Thyroid gland (tissue), 4 donors: Measurements from ENCODE around the gene GBP2. TPM values are rescaled to one million over a fixed set of nuclear protein-coding genes. Genes with fewer than 3 reads are reported as not detected.
"Not testable (repeated sequence)": the region's sequence is repeated elsewhere in the genome, so short reads cannot be mapped to it uniquely, and the experiment has no call there.

Source experiments
- DNase-seq, 2 donors: peaks; one replicate each; pipeline ENCODE4 v3.0.0-alpha.2; 2019
- H3K27ac ChIP-seq, 3 donors: fragments of 200-600 bp; sonication (generic); 1 replicate in 2 of 3; 2 replicates in 1 of 3; pipeline ENCODE4 v1.5.1; 2016 to 2019; ENCODE audit warnings: mild to moderate bottlenecking in 1 of 3, moderate library complexity in 1 of 3
- H3K27me3 ChIP-seq: fragments of 200-600 bp; sonication (generic); one replicate; pipeline ENCODE4 v1.5.1; 2019
- H3K36me3 ChIP-seq, 2 donors: fragments of 200-600 bp; sonication (generic); one replicate each; pipeline ENCODE4 v1.5.1; 2016 to 2019
- H3K4me1 ChIP-seq, 2 donors: fragments of 200-600 bp; sonication (generic); one replicate each; pipeline ENCODE4 v1.5.1; 2017 to 2019
- H3K4me3 ChIP-seq, 3 donors: fragments of 200-600 bp; sonication (generic); replicated peaks in 1 of 3; 1 replicate in 2 of 3; 2 replicates in 1 of 3; pipeline ENCODE4 v1.5.1; 2016; ENCODE audit warnings: mild to moderate bottlenecking in 1 of 3
- H3K9me3 ChIP-seq: fragments of 200-600 bp; sonication (generic); one replicate; pipeline ENCODE4 v1.5.1; 2017
- POLR2A ChIP-seq, 2 donors: fragments of 450-650 bp; IDR thresholded peaks; one replicate each; pipeline ENCODE4 v1.6.1; 2017; ENCODE audit warnings: antibody characterized with exemption in 2 of 2, mild to moderate bottlenecking in 2 of 2, moderate library complexity in 1 of 2
- WGBS, 2 donors: methylation state at CpG; one replicate each; pipeline ENCODE4 v1.1.5; 2017; 5-methylcytosine and 5-hydroxymethylcytosine counted together
- intact Hi-C: fragments of 100-400 bp; cut with DNase I; formaldehyde crosslinking; loops from one replicate; pipeline ENCODE4 v1.15.1; 2023
- total RNA-seq, 4 donors: library from RNA; depleted of rRNA; stranded (reverse); fragments of >200 nt; gene quantifications; one replicate each; pipeline ENCODE4 v1.2.3, GENCODE V29; 2016
- TF ChIP-seq, protein P1 (sequence below), 6 experiments: fragments of 200-600 bp in 3 of 6; fragments of 450-650 bp in 3 of 6; sonication (generic) in 3 of 6; IDR thresholded peaks; one replicate each; pipeline ENCODE4 v1.5.1; 2016 to 2019; ENCODE audit warnings: antibody characterized with exemption in 6 of 6, mild to moderate bottlenecking in 2 of 6, inconsistent platforms in 1 of 6, moderate library complexity in 1 of 6

Gene GBP2
- total RNA-seq, 4 donors from 2014 or later, result 11.0 to 44.3 (median 17.2) TPM

DNA sequence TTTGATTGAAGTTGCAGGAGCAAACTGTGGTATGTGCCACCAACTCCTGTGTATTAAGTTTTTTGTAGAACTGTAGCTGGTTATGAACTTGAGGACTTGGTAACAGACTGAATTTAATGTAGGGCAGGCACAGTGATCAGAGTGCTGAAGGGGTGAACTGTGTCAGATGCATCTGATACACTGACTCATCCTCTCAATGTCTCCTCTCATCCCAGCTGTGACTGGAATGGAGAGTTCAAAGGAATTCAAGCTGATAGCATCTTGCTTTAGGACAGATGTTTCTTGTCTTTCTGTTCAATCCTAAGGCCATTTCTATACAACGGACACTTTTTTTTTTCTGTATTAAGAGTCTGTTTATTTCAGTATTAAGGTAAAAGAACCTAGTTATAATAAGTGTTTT lies 36.0 kb downstream of the GBP2 start:
- no peak for TF ChIP-seq POLR2A (IDR thresholded peaks at IDR 0.05)
- TF ChIP-seq, protein P1, sequence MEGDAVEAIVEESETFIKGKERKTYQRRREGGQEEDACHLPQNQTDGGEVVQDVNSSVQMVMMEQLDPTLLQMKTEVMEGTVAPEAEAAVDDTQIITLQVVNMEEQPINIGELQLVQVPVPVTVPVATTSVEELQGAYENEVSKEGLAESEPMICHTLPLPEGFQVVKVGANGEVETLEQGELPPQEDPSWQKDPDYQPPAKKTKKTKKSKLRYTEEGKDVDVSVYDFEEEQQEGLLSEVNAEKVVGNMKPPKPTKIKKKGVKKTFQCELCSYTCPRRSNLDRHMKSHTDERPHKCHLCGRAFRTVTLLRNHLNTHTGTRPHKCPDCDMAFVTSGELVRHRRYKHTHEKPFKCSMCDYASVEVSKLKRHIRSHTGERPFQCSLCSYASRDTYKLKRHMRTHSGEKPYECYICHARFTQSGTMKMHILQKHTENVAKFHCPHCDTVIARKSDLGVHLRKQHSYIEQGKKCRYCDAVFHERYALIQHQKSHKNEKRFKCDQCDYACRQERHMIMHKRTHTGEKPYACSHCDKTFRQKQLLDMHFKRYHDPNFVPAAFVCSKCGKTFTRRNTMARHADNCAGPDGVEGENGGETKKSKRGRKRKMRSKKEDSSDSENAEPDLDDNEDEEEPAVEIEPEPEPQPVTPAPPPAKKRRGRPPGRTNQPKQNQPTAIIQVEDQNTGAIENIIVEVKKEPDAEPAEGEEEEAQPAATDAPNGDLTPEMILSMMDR (IDR thresholded peaks at IDR 0.05), result no peak
- Histone ChIP-seq H3K4me3 (no peak overlapping the region), H3K36me3 (no peaks in the 10 kb centered on the region), H3K4me1 (no peaks in the 10 kb centered on the region), H3K27ac (no peak overlapping the region), H3K27me3 (no peaks in the 10 kb centered on the region), H3K9me3 (no peaks in the 10 kb centered on the region)
- intact Hi-C loops, result no loop called here
- DNase-seq, result no peak
- WGBS, 2 donors, result 79 to 92% methylated on average over 1 of the region's 1 CpG

DNA sequence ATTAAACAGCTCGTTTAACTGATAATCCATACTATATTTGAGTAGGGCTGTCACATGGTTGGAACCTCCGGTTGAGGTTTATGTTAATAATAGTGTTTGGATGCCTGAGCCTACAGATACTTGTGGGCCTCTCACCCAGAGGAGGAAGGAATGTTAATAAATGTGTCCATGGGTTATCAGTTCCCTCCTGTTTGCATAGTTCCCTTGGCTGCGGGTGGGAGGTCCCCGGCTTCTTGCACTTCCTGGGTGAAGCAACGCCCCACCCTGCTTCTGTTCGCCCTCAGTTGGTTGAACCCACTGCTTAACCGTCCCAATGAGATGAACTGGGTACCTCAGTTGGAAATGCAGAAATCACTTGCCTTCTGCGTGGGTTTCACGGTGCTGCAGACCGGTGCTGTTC lies 37.3 kb downstream of the GBP2 start:
- TF ChIP-seq, protein P1 (IDR thresholded peaks at IDR 0.05), result no peak
- TF ChIP-seq POLR2A (IDR thresholded peaks at IDR 0.05), result no peak
- Histone ChIP-seq H3K27ac (no peak overlapping the region), H3K4me1 (no peaks in the 10 kb centered on the region), H3K4me3 (no peak overlapping the region), H3K36me3 (no peaks in the 10 kb centered on the region), H3K9me3 (no peaks in the 10 kb centered on the region), H3K27me3 (no peaks in the 10 kb centered on the region)
- intact Hi-C loops, result no loop called here
- no peak for DNase-seq
- 87 to 90% methylated on average over 10 of the region's 10 CpGs for WGBS, 2 donors

DNA sequence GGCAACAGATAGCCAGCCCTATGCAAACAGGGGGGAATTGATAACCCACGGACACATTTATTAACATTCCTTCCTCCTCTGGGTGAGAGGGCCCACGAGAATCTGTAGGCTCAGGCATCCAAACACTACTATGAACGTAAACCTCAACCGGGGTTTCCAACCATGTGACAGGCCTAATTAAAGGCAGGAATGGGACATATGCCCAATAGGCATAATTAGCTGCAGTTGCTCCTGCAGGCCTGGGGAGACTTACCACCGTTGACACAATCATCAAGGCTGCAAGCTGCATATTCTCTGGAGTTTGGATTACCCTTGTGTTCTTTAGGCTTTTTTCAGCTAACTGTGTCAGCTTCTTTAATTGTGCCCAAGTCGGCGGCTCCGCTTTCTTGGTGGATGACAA lies 38.7 kb downstream of the GBP2 start:
- H3K36me3 ChIP-seq, result no peaks in the 10 kb centered on the region
- H3K27me3 ChIP-seq, result no peaks in the 10 kb centered on the region
- H3K4me1 ChIP-seq, result no peaks in the 10 kb centered on the region
- no peak overlapping the region for H3K4me3 ChIP-seq
- intact Hi-C loops, result no loop called here
- 75 to 79% methylated on average over 8 of the region's 8 CpGs for WGBS, 2 donors
- DNase-seq, result no peak
- TF ChIP-seq, protein P1 (IDR thresholded peaks at IDR 0.05), result no peak
- TF ChIP-seq POLR2A (IDR thresholded peaks at IDR 0.05), result no peak
- no peak overlapping the region for H3K27ac ChIP-seq
- H3K9me3 ChIP-seq, result no peaks in the 10 kb centered on the region

DNA sequence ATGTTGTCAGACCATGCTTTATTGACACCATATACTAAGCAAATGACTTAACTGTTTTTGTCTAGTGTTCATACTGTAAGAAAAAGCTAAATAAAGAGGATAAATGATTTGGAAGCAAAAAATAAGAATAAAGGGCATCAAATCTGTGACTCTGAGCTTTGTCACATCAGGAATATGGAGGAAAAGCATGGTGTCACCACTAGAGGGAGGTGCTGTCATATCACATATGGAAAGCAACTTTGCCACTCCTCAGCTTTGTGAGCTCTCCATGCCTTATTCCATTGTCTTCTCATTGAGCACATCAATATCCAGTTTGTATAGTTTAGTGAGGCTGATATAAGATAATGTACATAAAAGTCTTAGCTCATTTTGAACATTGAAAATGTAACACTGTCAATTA lies 40.1 kb downstream of the GBP2 start:
- no peak overlapping the region for H3K4me3 ChIP-seq
- no peaks in the 10 kb centered on the region for H3K27me3 ChIP-seq
- H3K36me3 ChIP-seq, result no peaks in the 10 kb centered on the region
- no peaks in the 10 kb centered on the region for H3K9me3 ChIP-seq
- no peak overlapping the region for H3K27ac ChIP-seq
- DNase-seq, result peak in 1 of 2 donors; percentile 10
- intact Hi-C loops, result no loop called here
- no peak for TF ChIP-seq POLR2A (IDR thresholded peaks at IDR 0.05)
- TF ChIP-seq, protein P1 (IDR thresholded peaks at IDR 0.05), result peak in 3 of 6 experiments; percentile 38 to 51 (median 43)
- H3K4me1 ChIP-seq, result no peaks in the 10 kb centered on the region

DNA sequence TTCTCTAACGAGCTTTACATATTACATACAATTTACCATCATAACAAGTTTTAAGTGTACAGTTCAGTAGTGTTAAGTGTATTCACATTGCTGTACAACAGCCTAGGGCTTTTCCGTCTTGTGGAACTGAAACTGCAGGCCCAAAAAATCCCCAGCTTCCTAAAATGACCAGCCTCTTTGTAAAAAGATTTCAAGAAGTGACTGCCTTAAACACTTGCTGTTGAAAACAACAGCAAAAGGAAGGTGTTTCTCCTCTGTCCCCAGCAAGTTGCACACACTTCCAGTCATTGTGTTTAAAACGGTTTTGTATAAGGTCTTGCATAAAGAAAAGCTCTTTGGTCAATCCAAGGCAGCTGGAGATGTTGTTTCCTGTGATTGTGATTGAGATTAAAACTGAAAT lies 44.9 kb downstream of the GBP2 start:
- Histone ChIP-seq H3K27ac (no peak overlapping the region), H3K9me3 (no peaks in the 10 kb centered on the region), H3K4me1 (no peaks in the 10 kb centered on the region), H3K36me3 (no peaks in the 10 kb centered on the region), H3K27me3 (no peaks in the 10 kb centered on the region), H3K4me3 (no peak overlapping the region)
- WGBS, 2 donors, result 76 to 79% methylated on average over 3 of the region's 3 CpGs
- intact Hi-C loops, result no loop called here
- DNase-seq, result no peak
- no peak for TF ChIP-seq POLR2A (IDR thresholded peaks at IDR 0.05)
- TF ChIP-seq, protein P1 (IDR thresholded peaks at IDR 0.05), result no peak

DNA sequence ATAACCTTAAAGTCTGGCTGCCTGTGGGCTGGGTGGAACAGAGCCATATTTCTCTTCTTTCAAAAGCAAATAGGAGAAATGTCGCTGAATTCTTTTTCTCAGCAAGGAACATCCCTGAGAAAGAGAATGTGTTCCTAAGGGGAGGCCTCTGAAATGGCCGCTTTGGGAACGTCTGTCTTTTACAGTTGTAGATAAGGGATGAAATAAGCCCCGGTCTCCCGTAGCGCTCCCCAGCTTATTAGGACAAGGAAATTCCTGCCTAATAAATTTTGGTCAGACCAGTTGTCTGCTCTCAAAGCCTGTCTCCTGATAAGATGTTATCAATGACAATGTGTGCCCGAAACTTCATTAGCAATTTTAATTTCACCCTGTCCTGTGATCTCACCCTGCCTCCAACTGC lies 45.8 kb downstream of the GBP2 start:
- H3K27me3 ChIP-seq, H3K4me1 ChIP-seq, DNase-seq, H3K9me3 ChIP-seq, H3K27ac ChIP-seq, H3K4me3 ChIP-seq, H3K36me3 ChIP-seq, intact Hi-C loops: not testable (repeated sequence)
- 90 to 95% methylated on average over 7 of the region's 7 CpGs for WGBS, 2 donors

DNA sequence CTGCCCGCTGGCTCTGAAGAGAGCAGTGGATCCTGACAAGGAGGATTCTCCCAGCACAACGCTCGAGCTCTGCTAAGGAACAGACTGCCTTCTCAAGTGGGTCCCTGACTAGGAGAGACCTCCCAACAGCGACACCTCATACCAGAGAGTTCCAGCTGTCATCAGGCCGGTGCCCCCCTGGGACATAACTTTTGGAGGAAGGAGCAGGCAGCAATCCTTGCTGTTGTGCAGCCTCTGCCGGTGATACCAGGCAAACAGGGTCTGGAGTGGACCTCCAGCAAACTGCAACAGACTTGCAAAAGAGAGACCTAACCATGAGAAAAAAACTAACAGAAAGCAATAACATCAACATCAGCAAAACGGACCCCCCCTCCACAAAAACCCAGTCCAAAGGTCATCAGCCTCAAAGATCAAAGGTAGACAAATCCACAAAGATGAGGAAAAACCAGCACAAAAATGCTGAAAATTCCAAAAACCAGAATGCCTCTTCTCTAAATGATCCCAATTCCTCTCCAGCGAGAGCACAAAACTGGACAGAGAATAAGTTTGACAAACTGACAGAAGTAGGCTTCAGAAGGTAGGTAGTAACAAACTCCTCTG lies 53.3 kb downstream of the GBP2 start:
- H3K4me3 ChIP-seq, H3K27me3 ChIP-seq, intact Hi-C loops, H3K9me3 ChIP-seq, H3K36me3 ChIP-seq, DNase-seq, H3K27ac ChIP-seq: not testable (repeated sequence)
- H3K4me1 ChIP-seq, result peaks cover 3 to 13% of the 10 kb centered on the region in 2 donors
- whole genome bisulfite sequencing, 2 donors, result 55 to 69% methylated on average over 7 to 8 of the region's 8 CpGs
